ENCODE measurements around the gene NUDCD3. TPM values are rescaled to one million over a fixed set of nuclear protein-coding genes. Genes with fewer than 3 reads are reported as not detected.
"Not testable (repeated sequence)": the region's sequence is repeated elsewhere in the genome, so short reads cannot be mapped to it uniquely, and the experiment has no call there.

Gene NUDCD3
- polyA plus RNA-seq, 4 donors: 86.0 to 93.7 (median 91.2) TPM

DNA sequence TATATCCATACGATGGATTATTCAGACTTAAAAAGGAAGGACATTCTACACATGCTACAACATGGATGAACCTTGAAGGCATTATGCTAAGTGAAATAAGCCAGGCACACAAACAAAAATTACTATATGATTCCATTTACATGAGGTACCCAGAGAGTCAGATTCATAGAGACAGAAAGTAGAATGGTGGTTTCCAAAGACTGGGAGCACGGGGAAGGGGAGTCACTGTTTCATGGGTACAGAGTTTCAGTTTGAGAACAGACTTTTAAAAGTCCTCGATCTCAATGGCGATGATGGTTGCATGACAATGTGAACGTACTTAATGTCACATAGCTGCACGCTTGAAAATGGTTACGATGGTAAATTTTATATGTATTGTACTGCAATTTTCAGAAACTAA, 39.3 kb downstream of the NUDCD3 start:
- no peak for DNase-seq (ENCODE audit: low read depth in 4 of 4, low spot score in 2 of 4)

DNA sequence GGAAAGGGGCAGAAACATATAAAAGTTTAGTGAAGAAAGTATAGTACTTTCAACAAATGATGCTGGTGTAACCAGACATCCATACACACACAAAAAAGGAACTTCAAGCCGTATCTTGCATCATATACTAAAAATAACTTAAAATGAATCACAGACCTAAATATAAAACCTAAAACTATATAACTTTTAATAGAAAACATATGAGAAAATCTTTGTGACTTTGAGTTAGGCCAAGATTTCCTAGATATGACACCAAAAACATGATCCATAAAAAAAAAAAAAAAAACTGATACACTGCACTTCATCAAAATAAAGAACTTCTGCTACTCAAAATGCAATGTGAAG, 40.9 kb downstream of the NUDCD3 start:
- no peak for DNase-seq (ENCODE audit: low read depth in 4 of 4, low spot score in 2 of 4)

DNA sequence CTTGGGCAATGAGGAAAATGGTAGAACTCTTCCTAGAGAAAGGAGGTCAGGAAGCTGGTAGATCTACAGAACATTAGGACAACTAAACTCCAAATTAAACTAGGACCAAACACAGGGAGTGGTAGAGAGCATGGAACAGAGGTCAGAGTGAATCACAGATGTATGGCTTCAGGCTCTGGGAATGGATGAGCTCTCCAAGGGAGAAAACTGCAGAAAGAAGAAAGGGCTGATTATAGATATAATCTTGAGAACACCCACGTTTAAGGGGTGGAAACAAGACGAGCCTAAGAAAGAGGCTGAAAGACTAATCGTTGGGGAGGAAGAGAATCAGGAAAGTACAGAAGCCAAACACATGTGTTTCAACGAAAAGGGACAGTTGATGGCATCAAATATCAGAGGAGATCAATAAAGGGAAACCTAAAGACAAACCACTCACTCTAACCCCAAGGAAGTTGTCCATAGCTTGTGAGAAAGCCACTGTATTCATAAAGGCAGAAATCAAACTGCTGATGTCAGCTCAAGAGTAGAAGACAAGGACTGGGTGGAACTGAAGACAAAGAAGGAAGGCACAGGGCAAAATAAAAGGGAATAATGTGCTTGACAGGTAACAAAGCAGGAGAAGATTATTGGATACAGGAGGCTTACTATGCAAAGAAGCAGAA, 41.4 kb downstream of the NUDCD3 start:
- DNase-seq (ENCODE audit: low read depth in 4 of 4, low spot score in 2 of 4): no peak

DNA sequence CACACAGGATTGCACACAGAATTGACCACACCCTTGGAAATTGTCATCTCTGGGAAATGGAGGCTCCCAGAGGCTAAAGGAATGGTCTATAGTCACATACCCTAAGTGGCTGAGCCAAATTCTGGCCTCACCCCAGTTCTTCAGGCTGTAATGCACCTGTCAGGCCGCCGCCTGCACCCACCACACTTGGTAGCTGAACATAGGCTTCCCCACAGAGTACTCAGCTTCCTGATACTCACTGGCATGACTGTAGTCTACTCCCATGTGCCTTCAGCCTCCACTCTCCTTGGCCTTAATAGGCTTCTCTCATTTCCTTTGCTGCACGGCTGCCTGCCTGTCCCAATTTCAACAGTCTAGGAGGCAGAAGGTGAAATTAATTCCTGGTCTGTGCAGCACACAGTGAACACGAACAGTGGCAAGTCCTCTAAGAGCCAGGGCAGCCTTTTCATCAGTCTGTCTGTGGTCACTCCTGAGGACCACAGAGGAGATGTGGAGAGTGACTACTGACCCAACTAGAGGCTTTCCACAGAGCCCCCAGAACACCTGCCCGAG, 42.5 kb downstream of the NUDCD3 start:
- no peak for DNase-seq (ENCODE audit: low read depth in 4 of 4, low spot score in 2 of 4)

DNA sequence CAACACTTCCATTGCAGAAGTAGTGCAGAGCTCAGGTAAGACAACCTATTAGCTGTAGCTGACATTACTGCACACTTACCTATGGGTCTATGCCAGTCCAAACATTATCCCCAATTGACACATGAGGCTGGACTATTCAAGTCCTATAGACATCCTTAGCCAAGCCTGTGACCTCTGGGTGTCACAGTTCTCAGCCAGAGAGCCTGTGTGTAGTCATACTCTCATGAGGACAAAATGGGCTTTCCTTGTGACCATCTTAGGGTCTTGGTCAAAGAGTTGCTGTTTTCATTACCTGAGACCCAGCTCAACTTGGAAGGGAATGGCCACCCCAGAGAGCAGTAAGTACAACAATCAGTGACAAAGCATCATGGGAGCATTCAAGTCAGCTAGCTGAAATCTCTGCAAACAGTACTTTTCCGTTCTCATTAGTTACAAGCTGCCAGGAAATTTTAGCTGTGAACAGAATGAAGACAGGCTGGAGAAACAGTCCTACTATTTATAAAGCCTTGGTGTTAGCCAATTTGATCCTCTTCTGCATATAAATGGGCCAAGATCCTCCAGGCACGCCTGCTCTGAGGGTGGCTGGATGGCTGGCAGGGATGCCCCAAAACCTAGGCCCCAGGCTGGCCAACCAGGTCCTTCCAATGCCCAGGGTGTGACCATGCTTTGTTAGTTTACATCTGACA, 44.3 kb downstream of the NUDCD3 start:
- no peak for DNase-seq (ENCODE audit: low read depth in 4 of 4, low spot score in 2 of 4)

DNA sequence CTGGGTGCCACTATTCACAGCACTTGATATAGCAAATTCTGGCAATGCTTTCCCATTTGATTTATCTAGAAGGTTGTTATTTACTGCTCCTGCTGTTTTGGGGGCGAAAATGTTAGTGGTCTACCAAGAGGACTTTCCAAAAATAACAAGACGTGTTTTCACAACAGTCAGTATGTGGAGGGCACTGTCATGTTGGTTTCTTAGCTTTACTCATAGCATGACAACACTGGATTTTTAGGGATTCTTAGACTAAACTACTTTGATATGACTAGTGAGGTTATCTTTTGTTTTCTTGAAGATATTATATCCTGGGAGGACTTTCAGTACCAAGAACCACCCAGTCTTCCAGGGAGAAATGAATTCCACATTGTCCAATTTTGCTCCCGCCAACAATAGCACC, 49.4 kb downstream of the NUDCD3 start:
- no peak for DNase-seq (ENCODE audit: low read depth in 4 of 4, low spot score in 2 of 4)

DNA sequence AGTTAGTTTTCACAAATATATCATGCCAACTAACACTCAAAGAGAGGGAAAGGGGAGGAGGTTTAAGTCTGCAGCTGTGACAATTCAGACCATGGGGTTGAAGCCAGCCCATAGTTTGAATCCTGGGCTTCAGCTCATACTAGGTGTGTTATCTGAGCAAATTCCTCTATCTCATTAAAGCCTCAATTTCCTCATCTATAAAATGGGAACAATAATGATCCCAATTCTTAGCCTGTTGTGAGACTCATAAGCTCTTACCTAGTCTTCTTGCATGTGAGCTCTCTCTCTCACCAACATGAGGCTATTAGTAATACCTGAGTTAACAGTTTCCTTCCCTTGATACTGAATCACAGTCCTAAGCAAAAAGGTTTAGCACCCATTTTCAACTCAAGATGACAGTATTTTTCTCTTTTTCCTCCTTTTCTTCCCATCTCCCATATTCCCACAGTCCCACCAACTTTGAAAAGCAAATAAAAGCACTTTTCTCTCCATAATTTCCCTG, 49.8 kb downstream of the NUDCD3 start:
- DNase-seq (ENCODE audit: low read depth in 4 of 4, low spot score in 2 of 4): no peak

DNA sequence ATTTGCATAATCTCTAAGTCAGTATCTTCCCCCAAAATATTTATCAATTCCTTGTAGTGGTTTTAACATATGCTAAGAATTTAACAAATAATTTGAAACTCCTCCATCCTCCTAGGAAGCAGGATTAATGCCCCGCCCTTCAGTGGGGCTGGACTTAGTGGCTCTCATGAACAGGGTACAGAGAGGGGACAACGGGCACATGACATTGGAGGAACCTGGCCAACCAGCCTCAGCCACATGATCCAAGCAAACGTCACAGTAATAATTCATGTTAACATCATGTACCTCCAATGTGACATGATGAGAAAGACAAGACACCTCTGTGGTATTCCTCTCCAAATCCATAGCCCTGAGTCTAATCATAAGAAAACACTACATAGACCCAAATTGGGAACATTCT, 50.5 kb downstream of the NUDCD3 start:
- no peak for DNase-seq (ENCODE audit: low read depth in 4 of 4, low spot score in 2 of 4)

DNA sequence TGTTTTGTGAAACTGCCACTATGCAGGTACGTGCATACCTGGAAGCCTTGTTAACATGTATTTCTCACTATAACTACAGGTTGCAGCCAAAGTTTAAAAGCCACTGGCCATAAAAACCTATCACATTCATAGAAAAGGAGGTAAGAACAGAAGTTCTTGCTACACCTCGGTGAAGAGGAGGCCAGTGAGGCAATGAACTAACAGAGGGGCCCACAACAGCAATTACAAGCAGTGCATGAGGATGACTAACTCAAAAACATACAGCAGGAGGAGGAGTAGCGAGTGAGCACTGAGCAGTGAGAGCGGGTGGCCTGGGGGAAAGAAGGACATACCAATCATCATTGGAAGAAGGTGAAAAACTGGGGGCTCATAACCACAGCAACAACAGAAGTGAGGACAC, 51.6 kb downstream of the NUDCD3 start:
- DNase-seq (ENCODE audit: low read depth in 4 of 4, low spot score in 2 of 4): no peak

DNA sequence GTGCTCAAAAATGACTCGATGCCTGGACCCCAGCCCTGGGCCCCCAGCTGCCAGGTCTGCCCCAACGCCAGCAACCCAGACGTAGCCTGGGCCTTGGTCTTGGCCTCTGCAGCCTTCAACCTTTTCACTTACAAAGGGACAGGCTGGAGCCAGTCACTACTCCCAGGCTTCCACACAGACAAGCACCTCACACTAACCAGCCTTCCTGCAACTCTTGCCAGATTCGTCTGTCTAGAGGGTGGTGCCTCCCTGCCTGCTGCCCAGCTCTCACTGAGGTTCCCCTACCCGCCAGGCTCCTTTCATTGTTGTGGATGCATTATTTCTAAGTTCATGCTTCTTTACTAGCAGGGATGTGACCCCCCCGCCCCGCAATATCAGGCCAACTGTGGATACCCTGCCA, 56.3 kb downstream of the NUDCD3 start:
- DNase-seq (ENCODE audit: low read depth in 4 of 4, low spot score in 2 of 4): no peak

DNA sequence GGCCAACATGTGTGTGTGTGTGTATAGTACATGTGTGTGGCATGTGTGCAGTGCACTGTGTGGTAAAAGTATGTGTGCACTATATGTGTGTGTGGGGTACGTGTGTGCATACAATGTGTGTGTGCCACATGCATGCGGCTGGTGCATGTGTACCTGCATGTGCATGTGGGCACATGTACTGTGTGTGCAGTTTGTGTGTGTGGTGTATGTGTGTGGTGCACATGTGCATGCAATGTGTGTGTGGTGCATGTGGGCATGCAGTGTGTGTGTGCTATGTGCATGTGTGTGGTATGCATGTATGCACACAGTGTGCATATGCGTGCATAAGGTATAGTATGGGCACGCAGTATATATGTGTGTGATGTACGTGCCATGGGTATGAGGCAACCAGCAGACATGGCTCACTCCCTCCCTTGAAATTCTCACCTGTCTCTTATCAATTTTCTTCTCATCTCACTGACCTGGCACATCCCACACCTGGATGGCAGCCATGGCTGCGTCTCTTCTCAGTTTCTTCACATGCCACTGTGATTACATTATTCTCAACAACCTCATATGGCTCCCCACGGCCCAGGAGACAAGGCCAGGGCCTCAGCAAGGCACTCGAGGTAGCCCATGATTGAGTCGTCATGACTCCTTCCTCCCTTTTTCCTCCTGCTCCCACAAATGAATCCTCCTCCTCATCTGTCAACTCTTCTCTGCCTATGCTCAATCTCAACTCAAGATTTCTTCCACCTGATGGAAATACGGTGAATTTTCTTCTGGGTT, 57.0 kb downstream of the NUDCD3 start:
- DNase-seq (ENCODE audit: low read depth in 4 of 4, low spot score in 2 of 4): no peak

DNA sequence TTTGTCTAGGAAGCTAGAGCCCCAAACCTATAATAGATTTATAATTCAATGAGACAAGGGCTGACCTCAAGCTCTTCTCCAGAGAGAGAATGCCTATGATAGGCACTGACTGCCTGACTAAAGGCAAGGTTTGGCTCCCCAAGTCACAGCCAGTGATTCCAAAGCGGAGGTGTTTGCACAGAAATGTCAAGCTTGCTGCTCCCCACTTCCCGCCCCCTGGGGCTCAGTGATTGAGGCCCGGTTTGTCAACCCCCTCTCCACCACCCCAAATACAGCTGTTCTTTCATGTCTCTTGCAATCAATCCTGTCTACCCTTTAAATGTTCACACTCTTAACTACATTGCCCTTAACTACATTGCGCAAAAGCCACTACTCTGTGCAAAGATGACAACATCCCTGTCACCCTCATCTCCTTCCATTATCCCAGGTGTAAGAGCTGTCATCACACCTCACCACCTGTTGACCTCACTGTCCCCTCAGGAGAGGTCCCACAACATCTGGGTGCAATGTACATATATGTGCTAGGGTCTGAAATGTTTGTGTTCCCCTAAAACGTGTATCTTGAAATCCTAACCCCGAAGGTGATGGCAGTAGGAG, 58.0 kb downstream of the NUDCD3 start:
- DNase-seq (ENCODE audit: low read depth in 4 of 4, low spot score in 2 of 4): no peak

DNA sequence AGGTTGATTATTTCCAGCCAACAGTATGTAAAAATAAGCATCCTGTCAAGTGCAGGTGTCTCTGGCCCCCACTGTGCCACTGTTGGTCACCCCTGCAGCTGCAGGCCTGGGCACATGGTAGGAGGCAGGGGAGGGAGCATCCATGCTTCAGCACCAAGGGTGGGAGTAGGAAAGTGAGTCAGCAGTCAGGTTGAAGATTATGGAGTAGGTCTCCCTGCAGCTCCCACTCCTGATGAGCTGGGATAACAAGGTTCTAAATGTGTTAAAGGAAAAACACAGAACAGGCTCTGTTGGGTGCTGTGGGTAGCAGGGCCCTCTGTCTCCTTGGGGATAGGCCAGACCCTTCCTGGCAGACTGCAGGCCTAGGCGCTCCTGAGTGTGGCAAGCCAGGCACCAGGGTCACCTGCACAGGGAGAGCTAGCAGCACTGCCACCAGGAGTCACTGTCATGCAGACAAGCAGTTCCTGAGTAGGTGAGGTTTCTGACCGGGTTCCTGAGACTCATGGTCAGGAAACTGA, 59.3 kb downstream of the NUDCD3 start:
- DNase-seq (ENCODE audit: low read depth in 4 of 4, low spot score in 2 of 4): no peak

DNA sequence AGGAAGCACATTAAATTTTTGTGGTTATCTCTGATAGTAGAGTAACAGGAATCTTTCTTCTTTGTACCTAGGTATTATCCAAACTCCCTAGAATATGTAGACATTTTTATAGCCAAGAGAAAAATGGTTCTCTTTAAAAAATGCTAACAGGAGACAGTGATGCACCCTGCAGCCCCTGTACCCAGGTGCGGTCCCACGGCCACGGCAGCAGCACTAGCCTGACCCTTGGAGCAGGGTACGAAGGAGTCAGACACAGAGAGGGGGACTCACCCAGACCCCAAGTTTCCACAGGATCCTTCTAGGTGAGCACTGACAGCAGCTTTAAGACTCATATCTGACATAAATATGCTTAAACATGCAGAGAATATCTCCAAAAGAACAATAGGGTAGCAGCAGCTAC, 60.4 kb downstream of the NUDCD3 start:
- no peak for DNase-seq (ENCODE audit: low read depth in 4 of 4, low spot score in 2 of 4)

DNA sequence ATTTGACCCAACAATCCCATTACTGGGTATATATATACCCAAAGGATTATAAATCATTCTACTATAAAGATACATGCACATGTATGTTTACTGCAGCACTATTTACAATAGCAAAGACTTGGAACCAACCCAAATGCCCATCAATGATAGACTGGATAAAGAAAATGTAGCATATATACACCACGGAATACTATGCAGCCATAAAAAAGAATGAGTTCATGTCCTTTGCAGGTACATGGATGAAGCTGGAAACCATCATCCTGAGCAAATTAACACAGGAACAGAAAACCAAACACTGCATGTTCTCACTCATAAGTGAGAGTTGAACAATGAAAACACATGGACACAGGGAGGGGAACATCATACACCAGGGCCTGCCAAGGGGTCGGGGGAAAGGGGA, 65.7 kb downstream of the NUDCD3 start:
- DNase-seq (ENCODE audit: low read depth in 4 of 4, low spot score in 2 of 4): not testable (repeated sequence)

DNA sequence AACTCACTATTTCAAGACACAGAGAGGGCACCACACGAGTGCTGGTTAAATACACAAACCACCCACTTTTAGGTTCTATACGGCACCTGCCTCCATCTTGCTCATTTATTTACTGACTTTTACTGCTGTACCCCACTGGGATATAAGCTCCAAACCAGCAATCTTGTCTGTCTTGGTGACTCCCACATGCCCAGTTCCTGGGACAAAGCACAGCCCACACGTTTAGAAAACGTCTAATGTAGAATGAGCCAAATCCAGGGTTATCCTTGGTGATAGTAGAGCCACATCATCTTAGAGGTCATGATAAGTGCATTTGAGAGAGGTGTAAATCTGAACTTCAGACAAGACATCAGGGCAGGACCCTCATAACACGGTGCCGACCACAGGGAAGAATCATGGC, 73.5 kb downstream of the NUDCD3 start:
- no peak for DNase-seq (ENCODE audit: low read depth in 4 of 4, low spot score in 2 of 4)

DNA sequence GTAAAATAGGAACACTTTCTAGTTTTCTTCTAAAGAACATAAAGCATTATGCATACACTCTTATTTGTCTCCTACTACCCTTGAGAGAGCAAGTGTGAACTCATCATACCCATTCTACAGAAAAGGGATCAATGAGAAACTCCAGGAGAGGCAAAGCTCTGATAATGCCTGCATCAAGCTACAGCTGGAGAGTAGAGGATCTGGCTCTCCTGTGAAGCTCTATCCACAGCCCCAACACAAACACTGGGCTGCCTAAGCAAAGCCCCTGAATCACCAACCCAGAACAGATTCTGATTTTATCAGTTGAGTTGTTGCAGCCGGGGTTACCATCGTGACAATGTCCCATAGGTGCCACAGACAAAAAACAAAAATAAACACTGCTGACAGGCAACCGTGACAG, 74.9 kb downstream of the NUDCD3 start:
- DNase-seq (ENCODE audit: low read depth in 4 of 4, low spot score in 2 of 4): no peak

DNA sequence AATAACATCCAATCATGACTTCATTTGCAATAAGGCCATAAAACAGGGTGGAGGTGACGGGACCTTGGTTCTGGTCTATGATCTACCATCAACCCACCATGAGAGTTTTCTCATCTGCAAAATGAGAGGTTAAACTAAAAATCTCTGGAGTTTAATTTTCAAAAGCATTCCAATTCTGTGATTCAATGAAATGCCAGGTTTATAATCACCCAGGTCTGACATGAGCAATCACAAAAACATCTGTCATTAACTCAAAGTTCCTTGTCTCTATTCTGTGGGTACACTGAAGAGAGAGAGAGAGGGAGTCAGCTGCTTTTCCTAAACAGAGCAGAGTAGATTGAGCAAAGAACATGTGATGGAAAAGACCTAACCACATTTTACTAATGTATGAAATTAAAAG, 75.4 kb downstream of the NUDCD3 start:
- DNase-seq (ENCODE audit: low read depth in 4 of 4, low spot score in 2 of 4): no peak

DNA sequence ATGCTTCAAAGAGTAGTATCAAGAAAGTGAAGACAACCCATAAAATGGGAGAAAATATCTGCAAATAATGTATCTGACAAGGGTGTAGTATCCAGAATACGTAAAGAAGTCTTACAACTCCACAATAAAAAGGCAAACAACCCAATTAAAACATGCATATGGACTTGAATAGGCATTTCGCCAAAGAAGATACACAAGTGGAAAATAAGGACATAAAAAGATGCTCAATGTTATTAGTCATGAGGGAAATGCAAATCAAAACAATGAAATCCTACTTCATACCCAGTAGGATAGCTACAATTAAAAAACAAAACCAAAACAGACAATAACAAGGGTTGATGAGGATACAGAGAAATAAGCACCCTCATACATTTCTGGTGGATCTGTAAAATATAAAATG, 79.2 kb downstream of the NUDCD3 start:
- no peak for DNase-seq (ENCODE audit: low read depth in 4 of 4, low spot score in 2 of 4)

DNA sequence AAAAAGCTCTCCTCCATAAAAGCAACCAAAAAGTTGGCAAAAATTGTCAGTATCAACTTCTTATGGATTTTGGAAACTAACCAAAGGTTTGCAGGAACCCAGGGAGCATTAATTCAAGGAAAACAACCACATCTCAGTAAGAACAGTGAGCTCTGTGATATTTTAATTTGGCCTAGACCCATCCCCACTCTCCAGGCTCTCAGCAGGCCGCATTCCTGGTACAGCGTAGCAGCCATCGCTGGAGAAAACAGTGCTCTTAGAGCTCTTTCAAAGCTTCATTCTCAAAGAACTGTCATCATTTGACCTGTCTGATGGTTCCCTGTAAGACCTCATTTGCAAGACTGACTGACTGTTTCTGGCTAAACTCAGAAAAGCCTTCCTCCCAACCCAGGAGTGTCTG, 81.9 kb downstream of the NUDCD3 start:
- no peak for DNase-seq (ENCODE audit: low read depth in 4 of 4, low spot score in 2 of 4)

DNA sequence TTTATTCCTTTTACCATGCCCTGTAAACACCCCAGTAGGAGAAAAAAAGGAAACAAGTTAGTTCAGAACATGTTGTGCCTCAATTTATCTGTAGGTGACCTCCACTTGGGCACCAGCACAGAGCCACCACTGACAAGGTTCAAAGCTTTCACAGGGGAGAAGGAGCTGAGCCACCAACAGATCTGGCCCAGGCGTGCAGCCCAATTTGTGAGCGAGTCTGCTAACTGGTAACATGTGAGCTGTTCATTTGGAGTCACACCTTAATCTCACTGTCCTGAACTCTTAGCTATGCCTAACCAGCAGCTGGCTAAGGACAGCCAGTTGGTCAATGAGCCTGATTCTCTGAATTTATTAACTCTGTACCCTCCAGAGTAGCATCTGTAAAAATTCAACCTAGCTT, 86.7 kb downstream of the NUDCD3 start:
- no peak for DNase-seq (ENCODE audit: low read depth in 4 of 4, low spot score in 2 of 4)

Measured in left renal cortex interstitium (tissue), 4 donors.